HCT116 (cell line): Measurements from ENCODE around the gene AADACL4.
"Not testable (repeated sequence)": the region's sequence is repeated elsewhere in the genome, so short reads cannot be mapped to it uniquely, and the experiment has no call there.

ENCODE experiments used
- EGR1 ChIP-seq: IDR thresholded peaks from 2 replicates; pipeline ENCODE4 v1.6.1; 2012; ENCODE audit warnings: low read depth
- EZH2 ChIP-seq: fragments of 200-600 bp; sonication (generic); IDR thresholded peaks from 2 replicates; pipeline ENCODE4 v1.6.1; 2017; ENCODE audit warnings: antibody characterized with exemption, mixed run types
- FOSL1 ChIP-seq: IDR thresholded peaks from 2 replicates; pipeline ENCODE4 v1.6.1; 2012; ENCODE audit warnings: low read depth
- JUND ChIP-seq: IDR thresholded peaks from 2 replicates; pipeline ENCODE4 v1.6.1; 2012
- POLR2A ChIP-seq: IDR thresholded peaks from 2 replicates; pipeline ENCODE4 v1.7.0; 2011; ENCODE audit warnings: borderline replicate concordance; ENCODE audit not compliant: insufficient read depth, insufficient read length; ENCODE audit errors: extremely low read depth
- RAD21 ChIP-seq: IDR thresholded peaks from 2 replicates; pipeline ENCODE4 v1.6.1; 2012; ENCODE audit warnings: low read depth, mild to moderate bottlenecking
- YY1 ChIP-seq: IDR thresholded peaks from 2 replicates; pipeline ENCODE4 v1.6.1; 2011; ENCODE audit warnings: low read length, low read depth, moderate library complexity, mild to moderate bottlenecking; ENCODE audit not compliant: insufficient replicate concordance; ENCODE audit errors: extremely low read depth
- ZFX ChIP-seq: fragments of 450-650 bp; IDR thresholded peaks from 2 replicates; pipeline ENCODE4 v1.6.1; 2017
- ZNF274 ChIP-seq: fragments of 200-500 bp; sonication (Bioruptor generic); IDR thresholded peaks from 2 replicates; pipeline ENCODE4 v1.6.1; 2014; ENCODE audit warnings: mild to moderate bottlenecking, low read depth, low read length, inconsistent platforms
- TF ChIP-seq, protein P1 (sequence below): IDR thresholded peaks from 2 replicates; pipeline ENCODE4 v1.6.1; 2012
- TF ChIP-seq, protein P2 (sequence below): IDR thresholded peaks from 2 replicates; pipeline ENCODE4 v1.6.1; 2012; ENCODE audit warnings: low read depth
- TF ChIP-seq, protein P3 (sequence below), 3 experiments: fragments of 200-600 bp in 1 of 3; sonication (generic) in 1 of 3; IDR thresholded peaks in 2 of 3; conservative IDR thresholded peaks in 1 of 3; 2 replicates each; pipeline ENCODE4 v1.5.1; 2012 to 2017; ENCODE audit warnings: low read depth in 2 of 3, low read length in 2 of 3, antibody characterized with exemption in 1 of 3, borderline replicate concordance in 1 of 3, control low read depth in 1 of 3, mild to moderate bottlenecking in 1 of 3, mixed read lengths in 1 of 3, mixed run types in 1 of 3, moderate library complexity in 1 of 3; ENCODE audit not compliant: insufficient read depth in 1 of 3
- TF ChIP-seq, protein P4 (sequence below): IDR thresholded peaks from 2 replicates; pipeline ENCODE4 v1.6.1; 2012

DNA sequence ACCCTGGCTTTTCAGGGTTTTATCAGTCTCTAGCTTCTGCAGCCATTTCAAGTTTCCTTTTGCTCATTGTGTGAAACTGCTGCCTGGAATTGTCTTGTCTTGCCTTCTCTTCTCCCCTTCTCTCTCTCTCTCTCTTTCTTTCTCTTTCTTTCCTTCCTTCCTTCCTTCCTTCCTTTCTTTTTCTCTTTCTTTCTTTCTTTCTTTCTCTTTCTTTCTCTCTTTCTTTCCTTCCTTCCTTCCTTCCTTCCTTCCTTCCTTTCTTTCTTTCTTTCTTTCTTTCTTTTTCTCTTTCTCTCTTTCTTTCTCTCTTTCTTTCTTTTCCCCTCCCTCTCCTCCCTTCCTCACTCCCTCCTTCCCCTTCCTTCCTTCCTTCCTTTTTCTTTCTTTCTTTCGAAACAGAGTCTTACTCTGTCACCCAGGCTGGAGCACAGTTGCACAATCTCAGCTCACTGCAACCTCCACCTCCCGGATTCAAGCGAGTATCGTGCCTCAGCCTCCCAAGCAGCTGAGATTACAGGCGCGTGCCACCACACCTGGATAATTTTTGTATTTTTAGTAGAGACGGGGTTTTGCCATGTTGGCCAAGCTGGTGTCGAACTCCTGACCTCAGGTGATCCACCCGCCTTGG, 14.1 kb downstream of the AADACL4 start:
- TF ChIP-seq, protein P1, sequence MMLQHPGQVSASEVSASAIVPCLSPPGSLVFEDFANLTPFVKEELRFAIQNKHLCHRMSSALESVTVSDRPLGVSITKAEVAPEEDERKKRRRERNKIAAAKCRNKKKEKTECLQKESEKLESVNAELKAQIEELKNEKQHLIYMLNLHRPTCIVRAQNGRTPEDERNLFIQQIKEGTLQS = not testable (repeated sequence)
- TF ChIP-seq, protein P2, sequence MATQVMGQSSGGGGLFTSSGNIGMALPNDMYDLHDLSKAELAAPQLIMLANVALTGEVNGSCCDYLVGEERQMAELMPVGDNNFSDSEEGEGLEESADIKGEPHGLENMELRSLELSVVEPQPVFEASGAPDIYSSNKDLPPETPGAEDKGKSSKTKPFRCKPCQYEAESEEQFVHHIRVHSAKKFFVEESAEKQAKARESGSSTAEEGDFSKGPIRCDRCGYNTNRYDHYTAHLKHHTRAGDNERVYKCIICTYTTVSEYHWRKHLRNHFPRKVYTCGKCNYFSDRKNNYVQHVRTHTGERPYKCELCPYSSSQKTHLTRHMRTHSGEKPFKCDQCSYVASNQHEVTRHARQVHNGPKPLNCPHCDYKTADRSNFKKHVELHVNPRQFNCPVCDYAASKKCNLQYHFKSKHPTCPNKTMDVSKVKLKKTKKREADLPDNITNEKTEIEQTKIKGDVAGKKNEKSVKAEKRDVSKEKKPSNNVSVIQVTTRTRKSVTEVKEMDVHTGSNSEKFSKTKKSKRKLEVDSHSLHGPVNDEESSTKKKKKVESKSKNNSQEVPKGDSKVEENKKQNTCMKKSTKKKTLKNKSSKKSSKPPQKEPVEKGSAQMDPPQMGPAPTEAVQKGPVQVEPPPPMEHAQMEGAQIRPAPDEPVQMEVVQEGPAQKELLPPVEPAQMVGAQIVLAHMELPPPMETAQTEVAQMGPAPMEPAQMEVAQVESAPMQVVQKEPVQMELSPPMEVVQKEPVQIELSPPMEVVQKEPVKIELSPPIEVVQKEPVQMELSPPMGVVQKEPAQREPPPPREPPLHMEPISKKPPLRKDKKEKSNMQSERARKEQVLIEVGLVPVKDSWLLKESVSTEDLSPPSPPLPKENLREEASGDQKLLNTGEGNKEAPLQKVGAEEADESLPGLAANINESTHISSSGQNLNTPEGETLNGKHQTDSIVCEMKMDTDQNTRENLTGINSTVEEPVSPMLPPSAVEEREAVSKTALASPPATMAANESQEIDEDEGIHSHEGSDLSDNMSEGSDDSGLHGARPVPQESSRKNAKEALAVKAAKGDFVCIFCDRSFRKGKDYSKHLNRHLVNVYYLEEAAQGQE = not testable (repeated sequence)
- TF ChIP-seq, protein P3, sequence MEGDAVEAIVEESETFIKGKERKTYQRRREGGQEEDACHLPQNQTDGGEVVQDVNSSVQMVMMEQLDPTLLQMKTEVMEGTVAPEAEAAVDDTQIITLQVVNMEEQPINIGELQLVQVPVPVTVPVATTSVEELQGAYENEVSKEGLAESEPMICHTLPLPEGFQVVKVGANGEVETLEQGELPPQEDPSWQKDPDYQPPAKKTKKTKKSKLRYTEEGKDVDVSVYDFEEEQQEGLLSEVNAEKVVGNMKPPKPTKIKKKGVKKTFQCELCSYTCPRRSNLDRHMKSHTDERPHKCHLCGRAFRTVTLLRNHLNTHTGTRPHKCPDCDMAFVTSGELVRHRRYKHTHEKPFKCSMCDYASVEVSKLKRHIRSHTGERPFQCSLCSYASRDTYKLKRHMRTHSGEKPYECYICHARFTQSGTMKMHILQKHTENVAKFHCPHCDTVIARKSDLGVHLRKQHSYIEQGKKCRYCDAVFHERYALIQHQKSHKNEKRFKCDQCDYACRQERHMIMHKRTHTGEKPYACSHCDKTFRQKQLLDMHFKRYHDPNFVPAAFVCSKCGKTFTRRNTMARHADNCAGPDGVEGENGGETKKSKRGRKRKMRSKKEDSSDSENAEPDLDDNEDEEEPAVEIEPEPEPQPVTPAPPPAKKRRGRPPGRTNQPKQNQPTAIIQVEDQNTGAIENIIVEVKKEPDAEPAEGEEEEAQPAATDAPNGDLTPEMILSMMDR (IDR thresholded peaks at IDR 0.05 in 2 of 3, conservative IDR thresholded peaks at IDR 0.05 in 1 of 3; ENCODE audit: borderline replicate concordance in 1 of 3, insufficient read depth in 1 of 3, low read depth in 2 of 3, low read length in 2 of 3) = not testable (repeated sequence)
- not testable (repeated sequence) for TF ChIP-seq FOSL1, ZFX, POLR2A, EZH2, EGR1, RAD21, ZNF274, YY1, JUND
- TF ChIP-seq, protein P4, sequence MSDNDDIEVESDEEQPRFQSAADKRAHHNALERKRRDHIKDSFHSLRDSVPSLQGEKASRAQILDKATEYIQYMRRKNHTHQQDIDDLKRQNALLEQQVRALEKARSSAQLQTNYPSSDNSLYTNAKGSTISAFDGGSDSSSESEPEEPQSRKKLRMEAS = not testable (repeated sequence)
